ENCODE measurements around the gene PRKCH. TPM values are rescaled to one million over a fixed set of nuclear protein-coding genes. Genes with fewer than 3 reads are reported as not detected.

PRKCH gene
- total RNA-seq, 1 experiment from 2014 or later: 10.3 TPM

- Mint-ChIP-seq H3K4me3 (peak overlapping the region; percentile 43), H3K36me3 (no peaks in the 10 kb centered on the region), H3K4me1 (peaks cover 25% of the 10 kb centered on the region), H3K27ac (peak overlapping the region; percentile 21), H3K9me3 (no peaks in the 10 kb centered on the region), H3K27me3 (ENCODE audit: low read depth) (no peaks in the 10 kb centered on the region)
- TF ChIP-seq TCF7 (CRISPR knock-in tag; IDR thresholded peaks at IDR 0.05; ENCODE audit: low read depth) (no peak), ZNF423 (CRISPR knock-in tag; IDR thresholded peaks at IDR 0.05) (peak; percentile 64; the same call in 1 of the 2 replicates), MYBL2 (CRISPR knock-in tag; IDR thresholded peaks at IDR 0.05) (no peak), SOX15 (CRISPR knock-in tag; IDR thresholded peaks at IDR 0.05) (no peak), ELF4 (CRISPR knock-in tag; IDR thresholded peaks at IDR 0.05; ENCODE audit: low read depth) (no peak)
- CTCF ChIA-PET: interaction anchor here (0.6 to 2.2 kb wide), 6 partner anchors 10 to 117 kb away, joined by 3 to 15 read pairs (median 3); no protein-coding TSS in a partner anchor
- peak; percentile 95 for ATAC-seq
- POLR2A ChIA-PET: no interaction called here
- DNase-seq (ENCODE audit: low spot score): peak; percentile 28
Observed at GRCh38 chr14:61438860-61439765, 117.7 kb downstream of the PRKCH start.

GRCh38 chr14:61439779-61440418 lies 118.5 kb downstream of the PRKCH start:
- H3K4me1 Mint-ChIP-seq: peaks cover 25% of the 10 kb centered on the region
- no peaks in the 10 kb centered on the region for H3K9me3 Mint-ChIP-seq
- H3K4me3 Mint-ChIP-seq: no peak overlapping the region
- peak overlapping the region; percentile 43; the same call in 1 of the 2 replicates for H3K27ac Mint-ChIP-seq
- POLR2A ChIA-PET: no interaction called here
- DNase-seq (ENCODE audit: low spot score): no peak
- CTCF ChIA-PET: interaction anchor here (1.0 to 2.2 kb wide), 3 partner anchors 9 to 118 kb away, joined by 3 to 15 read pairs (median 3); no protein-coding TSS in a partner anchor
- no peak for TF ChIP-seq GABPB1 (CRISPR knock-in tag; IDR thresholded peaks at IDR 0.05)
- TF ChIP-seq SOX15 (CRISPR knock-in tag; IDR thresholded peaks at IDR 0.05): no peak
- TF ChIP-seq FOXP1 (CRISPR knock-in tag; IDR thresholded peaks at IDR 0.05; ENCODE audit: borderline replicate concordance): no peak
- TF ChIP-seq SMAD4 (CRISPR knock-in tag; IDR thresholded peaks at IDR 0.05): no peak
- no peak for TF ChIP-seq MAX (CRISPR knock-in tag; IDR thresholded peaks at IDR 0.05)
- no peak for TF ChIP-seq MXD4 (CRISPR knock-in tag; IDR thresholded peaks at IDR 0.05; ENCODE audit: borderline replicate concordance)
- no peak for TF ChIP-seq HMGA2 (CRISPR knock-in tag; IDR thresholded peaks at IDR 0.05)
- no peak for TF ChIP-seq MYBL2 (CRISPR knock-in tag; IDR thresholded peaks at IDR 0.05)
- no peak for TF ChIP-seq PREB (CRISPR knock-in tag; IDR thresholded peaks at IDR 0.05; ENCODE audit: borderline replicate concordance)
- no peak for TF ChIP-seq ZNF512 (CRISPR knock-in tag; IDR thresholded peaks at IDR 0.05; ENCODE audit: borderline replicate concordance)
- TF ChIP-seq CTCF (IDR thresholded peaks at IDR 0.05): no peak
- no peak for TF ChIP-seq SMAD3 (CRISPR knock-in tag; IDR thresholded peaks at IDR 0.05; ENCODE audit: borderline replicate concordance)
- TF ChIP-seq ZNF396 (CRISPR knock-in tag; IDR thresholded peaks at IDR 0.05; ENCODE audit: borderline replicate concordance): no peak
- no peak for TF ChIP-seq NFYB (CRISPR knock-in tag; conservative IDR thresholded peaks at IDR 0.05; ENCODE audit: low read depth)
- no peaks in the 10 kb centered on the region for H3K27me3 Mint-ChIP-seq (ENCODE audit: low read depth)
- no peak for ATAC-seq
- H3K36me3 Mint-ChIP-seq: no peaks in the 10 kb centered on the region

Data from WTC11 (cell line).